NCI-H2196 treated with DMSO at 0.1 percent for 48 hours (cell line): Measurements from ENCODE around the gene ARF1.

ENCODE experiments used
- DNase-seq: peaks from one replicate; lab custom pipeline; 2025; ENCODE audit not compliant: unreplicated experiment; lab: John Stamatoyannopoulos, UW

The ARF1 gene

GRCh38 chr1:228048659-228049298, 33.7 kb upstream of the ARF1 start:
- no peak for DNase-seq

DNA sequence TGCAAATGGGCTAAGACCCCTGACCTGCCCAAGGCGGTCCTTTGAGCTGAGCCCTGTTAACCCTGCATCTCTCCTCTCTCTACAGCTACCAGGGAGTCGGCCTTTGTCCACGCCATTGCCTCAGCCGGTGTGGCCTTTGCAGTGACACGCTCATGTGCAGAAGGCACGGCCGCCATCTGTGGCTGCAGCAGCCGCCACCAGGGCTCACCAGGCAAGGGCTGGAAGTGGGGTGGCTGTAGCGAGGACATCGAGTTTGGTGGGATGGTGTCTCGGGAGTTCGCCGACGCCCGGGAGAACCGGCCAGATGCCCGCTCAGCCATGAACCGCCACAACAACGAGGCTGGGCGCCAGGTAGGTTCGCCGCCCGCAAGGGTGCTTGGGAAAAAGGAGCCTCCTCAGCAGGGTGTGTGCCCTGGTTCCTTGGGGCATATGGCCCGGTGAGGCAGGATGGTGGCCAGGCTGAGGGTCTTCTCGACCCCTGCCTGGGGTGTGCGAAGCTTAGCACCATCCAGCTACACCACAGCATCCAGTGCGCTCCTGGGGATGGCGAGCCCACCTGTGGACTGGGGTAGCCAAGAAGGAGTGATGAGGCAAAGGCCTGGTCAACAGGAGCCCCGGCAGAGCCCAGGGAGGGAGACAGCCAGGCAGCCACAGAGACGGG, 31.8 kb upstream of the ARF1 start:
- no peak for DNase-seq

- no peak for DNase-seq
Measured at GRCh38 chr1:228058172-228058948, 24.1 kb upstream of the ARF1 start.

- DNase-seq = no peak
Measured at GRCh38 chr1:228058949-228059633, 23.4 kb upstream of the ARF1 start.

DNA sequence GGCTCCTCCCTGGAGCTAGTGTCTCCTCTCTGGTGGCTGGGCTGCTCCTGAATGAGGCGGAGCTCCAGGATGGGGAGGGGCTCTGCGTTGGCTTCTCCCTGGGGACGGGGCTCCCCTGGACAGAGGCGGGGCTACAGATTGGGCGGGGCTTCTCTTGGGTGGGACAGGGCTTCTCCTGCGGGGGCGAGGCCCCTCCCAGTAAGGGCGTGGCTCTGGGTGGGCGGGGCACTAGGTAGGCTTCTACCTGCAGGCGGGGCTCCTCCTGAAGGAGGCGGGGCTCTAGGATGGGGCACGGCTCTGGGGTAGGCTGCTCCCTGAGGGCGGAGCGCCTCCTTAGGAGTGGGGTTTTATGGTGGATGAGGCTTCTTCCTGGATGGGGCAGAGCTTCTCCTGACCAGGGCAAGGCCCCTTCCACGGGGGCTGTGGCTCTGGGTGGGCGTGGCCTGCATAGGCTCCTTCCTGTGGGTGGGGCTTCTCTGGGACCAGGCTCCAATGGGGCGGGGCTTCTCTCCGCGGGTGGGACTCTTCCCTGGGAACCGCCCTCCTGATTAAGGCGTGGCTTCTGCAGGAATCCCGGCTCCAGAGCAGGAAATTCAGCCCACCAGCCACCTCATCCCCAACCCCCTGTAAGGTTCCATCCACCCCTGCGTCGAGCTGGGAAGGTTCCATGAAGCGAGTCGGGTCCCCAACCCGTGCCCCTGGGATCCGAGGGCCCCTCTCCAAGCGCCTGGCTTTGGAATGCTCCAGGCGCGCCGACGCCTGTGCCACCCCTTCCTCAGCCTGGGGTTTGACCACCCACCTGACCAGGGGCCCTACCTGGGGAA, 22.7 kb upstream of the ARF1 start:
- no peak for DNase-seq

DNA sequence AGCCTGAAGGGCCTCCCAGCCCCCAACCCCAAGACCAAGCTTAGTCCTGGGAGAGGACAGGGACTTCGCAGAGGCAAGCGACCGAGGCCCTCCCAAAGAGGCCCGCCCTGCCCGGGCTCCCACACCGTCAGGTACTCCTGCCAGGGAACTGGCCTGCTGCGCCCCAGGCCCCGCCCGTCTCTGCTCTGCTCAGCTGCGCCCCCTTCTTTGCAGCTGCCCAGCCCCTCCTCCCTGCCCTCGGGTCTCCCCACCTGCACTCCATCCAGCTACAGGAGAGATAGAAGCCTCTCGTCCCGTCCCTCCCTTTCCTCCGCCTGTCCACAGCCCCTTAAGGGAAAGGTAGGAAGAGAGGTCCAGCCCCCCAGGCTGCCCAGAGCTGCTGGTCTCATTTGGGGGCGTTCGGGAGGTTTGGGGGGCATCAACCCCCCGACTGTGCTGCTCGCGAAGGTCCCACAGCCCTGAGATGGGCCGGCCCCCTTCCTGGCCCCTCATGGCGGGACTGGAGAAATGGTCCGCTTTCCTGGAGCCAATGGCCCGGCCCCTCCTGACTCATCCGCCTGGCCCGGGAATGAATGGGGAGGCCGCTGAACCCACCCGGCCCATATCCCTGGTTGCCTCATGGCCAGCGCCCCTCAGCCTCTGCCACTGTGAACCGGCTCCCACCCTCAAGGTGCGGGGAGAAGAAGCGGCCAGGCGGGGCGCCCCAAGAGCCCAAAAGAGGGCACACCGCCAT, 21.9 kb upstream of the ARF1 start:
- no peak for DNase-seq

DNA sequence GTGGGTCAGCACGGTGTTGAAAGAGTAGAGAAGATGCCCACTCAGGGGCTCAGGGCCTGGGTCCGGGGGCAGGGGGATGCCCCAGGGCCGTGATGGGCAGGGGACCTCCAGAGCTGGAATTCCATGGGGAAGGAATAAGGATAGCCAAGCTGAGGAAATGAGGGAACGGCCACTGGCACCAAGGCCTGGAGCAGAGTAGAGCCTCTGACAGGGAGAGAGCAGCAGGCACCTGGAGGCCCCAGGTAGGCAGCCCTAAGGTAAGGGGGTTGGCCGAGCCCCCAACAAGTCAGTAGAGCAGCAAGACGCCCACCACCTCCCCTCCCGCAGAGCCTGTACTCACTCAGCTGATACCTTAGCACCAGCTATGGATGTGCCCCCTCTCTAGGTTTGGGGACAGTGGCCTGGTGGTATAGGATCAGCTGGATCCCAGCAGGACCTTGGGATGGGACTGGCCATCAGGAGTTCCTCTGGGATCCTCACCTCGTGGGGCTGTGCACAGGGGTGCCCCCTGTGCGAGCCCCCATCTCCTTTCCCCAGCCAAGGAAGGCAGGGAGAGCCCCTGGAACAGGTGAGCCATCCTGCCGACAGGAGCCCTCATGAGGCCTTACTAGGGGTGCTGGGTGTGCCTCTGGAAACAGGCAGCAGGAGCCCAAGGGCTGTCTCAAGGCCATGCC, 21.0 kb upstream of the ARF1 start:
- DNase-seq = no peak

- no peak for DNase-seq
Measured at GRCh38 chr1:228062085-228062791, 20.3 kb upstream of the ARF1 start.

- DNase-seq = no peak
Measured at GRCh38 chr1:228062812-228063211, 19.7 kb upstream of the ARF1 start.

DNA sequence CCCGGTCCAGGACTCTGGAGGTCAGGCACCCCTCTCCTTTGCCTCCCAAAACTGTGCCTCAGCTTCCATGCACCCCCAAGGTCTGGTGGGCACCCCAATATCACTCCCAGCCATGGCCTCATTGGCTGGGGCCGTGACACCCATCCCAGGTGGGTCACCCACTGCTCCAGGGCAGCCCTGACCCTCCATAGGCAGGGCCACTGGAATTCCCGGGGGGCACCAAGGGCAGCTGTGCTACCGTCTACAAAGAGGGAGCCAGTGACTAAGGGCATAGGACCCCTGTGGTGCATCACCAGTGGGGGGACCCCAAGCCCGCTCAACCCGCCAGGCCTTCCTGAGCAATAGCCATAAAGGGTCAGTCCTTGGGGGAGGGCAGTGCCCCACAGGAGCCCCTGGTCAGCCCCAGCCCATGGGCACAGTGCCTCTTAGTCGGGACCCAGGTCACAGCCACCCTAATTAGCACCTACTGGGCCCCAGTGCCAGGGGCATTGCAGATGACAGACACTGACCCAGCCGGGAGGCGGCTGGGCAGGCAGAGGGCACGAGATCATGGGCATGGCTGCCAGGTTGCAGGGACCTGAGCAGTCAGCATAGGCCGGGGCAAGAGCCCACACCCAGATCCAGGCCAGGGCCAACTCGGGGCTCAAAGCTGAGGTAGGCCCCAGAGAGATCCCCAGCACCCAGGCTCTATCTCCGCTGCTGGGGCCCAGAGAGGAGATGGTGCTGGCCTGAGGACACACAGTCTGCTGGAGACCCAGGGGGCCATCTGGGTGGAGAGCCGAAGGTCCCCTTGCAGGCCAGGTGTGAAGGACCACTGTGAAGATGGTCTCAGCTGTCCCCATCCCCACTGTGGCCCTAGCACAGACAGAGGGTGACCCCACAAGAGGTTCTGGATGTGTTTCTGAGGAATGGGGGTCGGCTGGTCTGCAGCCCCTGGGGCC, 19.0 kb upstream of the ARF1 start:
- no peak for DNase-seq

DNA sequence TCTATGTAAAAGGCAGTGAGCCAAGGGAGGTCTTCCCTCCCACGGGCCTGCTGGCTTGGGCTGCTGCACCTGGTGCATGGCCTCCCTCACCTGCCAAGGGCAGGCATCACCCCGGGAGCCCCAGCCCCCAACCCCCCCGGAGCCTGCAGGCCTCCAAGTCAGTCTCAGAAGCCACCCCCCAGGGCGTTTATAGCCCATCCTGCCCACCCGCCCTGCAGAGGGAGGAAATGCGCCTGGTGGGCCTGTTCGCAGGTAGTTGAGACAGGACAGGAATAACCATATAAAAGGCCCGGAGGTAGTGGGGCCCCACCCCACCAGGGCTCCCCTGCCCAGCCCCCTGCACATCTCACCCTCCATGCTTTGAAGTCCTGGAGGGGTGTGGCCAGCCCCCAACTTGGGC, 18.2 kb upstream of the ARF1 start:
- DNase-seq = no peak

DNA sequence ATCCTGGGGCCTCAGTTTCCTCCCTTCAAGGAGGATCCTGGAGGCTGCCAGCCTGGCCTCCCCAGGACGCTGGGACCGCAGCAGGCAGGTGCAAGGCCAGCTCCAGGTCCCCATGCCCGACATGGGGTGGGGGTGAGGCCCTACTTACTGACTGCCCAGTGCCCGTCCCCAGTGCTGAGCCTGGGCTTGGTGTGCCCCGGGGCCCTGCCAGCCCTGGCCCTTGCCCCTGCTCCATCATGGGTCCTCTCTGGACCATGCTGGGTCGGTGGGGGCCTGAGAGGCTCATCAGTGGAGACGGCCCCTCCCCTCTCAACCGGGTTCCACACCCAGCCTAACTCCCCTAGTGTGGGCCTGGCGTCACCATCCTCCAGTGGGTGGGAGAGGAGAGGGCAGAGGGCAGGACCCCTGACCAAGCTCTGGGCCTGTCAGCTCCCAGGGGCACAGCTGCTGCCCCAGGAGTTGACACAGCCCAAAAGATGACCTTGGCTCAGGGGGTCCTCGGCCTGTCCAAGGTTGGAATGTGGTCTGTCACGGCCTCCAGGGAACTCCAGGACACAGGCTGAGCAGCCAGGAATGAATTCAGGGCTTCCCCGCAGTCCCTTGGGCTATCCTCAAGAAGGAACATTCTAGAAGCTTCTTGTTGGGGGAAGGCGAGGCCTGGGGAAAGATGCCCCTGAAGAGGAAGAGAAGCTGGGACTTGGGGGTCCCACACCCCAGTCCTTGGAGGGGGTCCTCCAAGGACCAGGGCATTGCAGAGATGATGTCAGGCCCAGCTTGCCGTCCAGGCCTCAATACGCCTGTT, 17.6 kb upstream of the ARF1 start:
- DNase-seq = no peak

- DNase-seq = no peak
Measured at GRCh38 chr1:228065543-228066347, 16.8 kb upstream of the ARF1 start.

DNA sequence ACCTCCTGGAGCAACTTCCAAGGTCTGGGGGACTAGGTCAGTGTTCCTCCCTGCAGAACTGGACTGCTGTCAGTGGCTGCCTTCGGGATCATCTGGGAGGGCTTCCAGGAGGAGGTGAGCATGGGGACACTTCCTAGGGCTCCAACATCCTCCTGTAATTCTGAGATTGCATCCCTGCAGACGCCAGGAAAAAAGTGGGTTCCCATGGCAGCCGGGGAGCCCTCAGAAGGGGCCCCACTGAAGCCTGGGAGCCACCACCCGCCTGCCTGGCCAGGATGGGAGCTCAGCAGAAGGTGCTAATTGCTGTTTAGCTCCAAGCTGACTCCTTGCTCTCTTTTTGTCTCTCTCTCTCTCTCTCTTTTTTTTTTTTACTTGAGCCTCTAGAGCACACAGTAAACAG, 16.1 kb upstream of the ARF1 start:
- DNase-seq = no peak

- no peak for DNase-seq
Measured at GRCh38 chr1:228066891-228067654, 15.4 kb upstream of the ARF1 start.

DNA sequence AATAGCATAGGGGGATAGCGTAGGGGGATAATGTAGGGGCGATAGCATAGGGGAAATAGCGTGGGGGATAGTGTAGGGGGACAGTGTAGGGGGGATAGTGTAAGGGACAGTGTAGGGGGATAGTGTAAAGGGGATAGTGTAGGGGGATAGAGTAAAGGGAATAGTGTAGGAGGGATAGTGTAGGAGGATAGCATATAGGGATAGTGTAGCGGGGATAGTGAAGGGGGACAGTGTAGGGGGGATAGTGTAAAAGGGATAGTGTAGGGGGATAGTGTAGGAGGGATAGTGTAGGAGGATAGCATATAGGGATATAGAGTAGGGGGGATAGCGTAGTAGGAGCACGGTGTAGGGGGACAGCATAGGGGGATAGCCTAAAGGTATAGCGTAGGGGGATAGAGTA, 14.1 kb upstream of the ARF1 start:
- no peak for DNase-seq
